ENCODE measurements around the gene CADM2. TPM values are rescaled to one million over a fixed set of nuclear protein-coding genes. Genes with fewer than 3 reads are reported as not detected.

The CADM2 gene
- total and polyA plus RNA-seq, 2 experiments from 2014 or later: 13.3 to 47.5 TPM

GRCh38 chr3:85533586-85533985 lies 574.8 kb downstream of the CADM2 start:
- no peak overlapping the region for H3K4me3 Mint-ChIP-seq
- H3K27me3 ChIP-seq (ENCODE audit: insufficient read depth): no peaks in the 10 kb centered on the region
- peaks cover 5% of the 10 kb centered on the region; the same call in 2 of the 3 replicates for H3K9me3 Mint-ChIP-seq
- no peaks in the 10 kb centered on the region for H3K36me3 ChIP-seq (ENCODE audit: insufficient read depth)
- H3K4me1 Mint-ChIP-seq: peaks cover 26% of the 10 kb centered on the region
- H3K4me3 ChIP-seq: no peak overlapping the region
- H3K27ac Mint-ChIP-seq: no peak overlapping the region
- H3K36me3 Mint-ChIP-seq (ENCODE audit: low read depth): peaks cover 7% of the 10 kb centered on the region; the same call in 2 of the 3 replicates
- DNase-seq (ENCODE audit: low spot score) (no peak), ATAC-seq (no peak)
- no peak overlapping the region for H2AFZ ChIP-seq
- H3K4me1 ChIP-seq (ENCODE audit: insufficient read depth): peaks cover 17% of the 10 kb centered on the region; the same call in 1 of the 2 replicates
- H3K27ac ChIP-seq (ENCODE audit: low read depth): no peak overlapping the region
- H3K4me2 ChIP-seq: no peak overlapping the region
- H3F3A ChIP-seq (replicated peaks; ENCODE audit: low read depth): no peaks in the 10 kb centered on the region
- H3K79me2 ChIP-seq (replicated peaks; ENCODE audit: insufficient read depth): no peaks in the 10 kb centered on the region
- TF ChIP-seq ZNF114 (CRISPR knock-in tag; IDR thresholded peaks at IDR 0.05): no peak
- no peak for TF ChIP-seq POLR2AphosphoS5 (IDR thresholded peaks at IDR 0.05; ENCODE audit: low read depth)
- TF ChIP-seq, protein P1, sequence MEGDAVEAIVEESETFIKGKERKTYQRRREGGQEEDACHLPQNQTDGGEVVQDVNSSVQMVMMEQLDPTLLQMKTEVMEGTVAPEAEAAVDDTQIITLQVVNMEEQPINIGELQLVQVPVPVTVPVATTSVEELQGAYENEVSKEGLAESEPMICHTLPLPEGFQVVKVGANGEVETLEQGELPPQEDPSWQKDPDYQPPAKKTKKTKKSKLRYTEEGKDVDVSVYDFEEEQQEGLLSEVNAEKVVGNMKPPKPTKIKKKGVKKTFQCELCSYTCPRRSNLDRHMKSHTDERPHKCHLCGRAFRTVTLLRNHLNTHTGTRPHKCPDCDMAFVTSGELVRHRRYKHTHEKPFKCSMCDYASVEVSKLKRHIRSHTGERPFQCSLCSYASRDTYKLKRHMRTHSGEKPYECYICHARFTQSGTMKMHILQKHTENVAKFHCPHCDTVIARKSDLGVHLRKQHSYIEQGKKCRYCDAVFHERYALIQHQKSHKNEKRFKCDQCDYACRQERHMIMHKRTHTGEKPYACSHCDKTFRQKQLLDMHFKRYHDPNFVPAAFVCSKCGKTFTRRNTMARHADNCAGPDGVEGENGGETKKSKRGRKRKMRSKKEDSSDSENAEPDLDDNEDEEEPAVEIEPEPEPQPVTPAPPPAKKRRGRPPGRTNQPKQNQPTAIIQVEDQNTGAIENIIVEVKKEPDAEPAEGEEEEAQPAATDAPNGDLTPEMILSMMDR (conservative IDR thresholded peaks at IDR 0.05; ENCODE audit: low read depth in 2 of 2): no peak
- TF ChIP-seq NANOG (IDR thresholded peaks at IDR 0.05; ENCODE audit: borderline replicate concordance): no peak
- TF ChIP-seq ZNF462 (CRISPR knock-in tag; IDR thresholded peaks at IDR 0.05): no peak
- TF ChIP-seq, protein P2, sequence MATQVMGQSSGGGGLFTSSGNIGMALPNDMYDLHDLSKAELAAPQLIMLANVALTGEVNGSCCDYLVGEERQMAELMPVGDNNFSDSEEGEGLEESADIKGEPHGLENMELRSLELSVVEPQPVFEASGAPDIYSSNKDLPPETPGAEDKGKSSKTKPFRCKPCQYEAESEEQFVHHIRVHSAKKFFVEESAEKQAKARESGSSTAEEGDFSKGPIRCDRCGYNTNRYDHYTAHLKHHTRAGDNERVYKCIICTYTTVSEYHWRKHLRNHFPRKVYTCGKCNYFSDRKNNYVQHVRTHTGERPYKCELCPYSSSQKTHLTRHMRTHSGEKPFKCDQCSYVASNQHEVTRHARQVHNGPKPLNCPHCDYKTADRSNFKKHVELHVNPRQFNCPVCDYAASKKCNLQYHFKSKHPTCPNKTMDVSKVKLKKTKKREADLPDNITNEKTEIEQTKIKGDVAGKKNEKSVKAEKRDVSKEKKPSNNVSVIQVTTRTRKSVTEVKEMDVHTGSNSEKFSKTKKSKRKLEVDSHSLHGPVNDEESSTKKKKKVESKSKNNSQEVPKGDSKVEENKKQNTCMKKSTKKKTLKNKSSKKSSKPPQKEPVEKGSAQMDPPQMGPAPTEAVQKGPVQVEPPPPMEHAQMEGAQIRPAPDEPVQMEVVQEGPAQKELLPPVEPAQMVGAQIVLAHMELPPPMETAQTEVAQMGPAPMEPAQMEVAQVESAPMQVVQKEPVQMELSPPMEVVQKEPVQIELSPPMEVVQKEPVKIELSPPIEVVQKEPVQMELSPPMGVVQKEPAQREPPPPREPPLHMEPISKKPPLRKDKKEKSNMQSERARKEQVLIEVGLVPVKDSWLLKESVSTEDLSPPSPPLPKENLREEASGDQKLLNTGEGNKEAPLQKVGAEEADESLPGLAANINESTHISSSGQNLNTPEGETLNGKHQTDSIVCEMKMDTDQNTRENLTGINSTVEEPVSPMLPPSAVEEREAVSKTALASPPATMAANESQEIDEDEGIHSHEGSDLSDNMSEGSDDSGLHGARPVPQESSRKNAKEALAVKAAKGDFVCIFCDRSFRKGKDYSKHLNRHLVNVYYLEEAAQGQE (IDR thresholded peaks at IDR 0.05; ENCODE audit: unreplicated experiment): no peak
- TF ChIP-seq, protein P3, sequence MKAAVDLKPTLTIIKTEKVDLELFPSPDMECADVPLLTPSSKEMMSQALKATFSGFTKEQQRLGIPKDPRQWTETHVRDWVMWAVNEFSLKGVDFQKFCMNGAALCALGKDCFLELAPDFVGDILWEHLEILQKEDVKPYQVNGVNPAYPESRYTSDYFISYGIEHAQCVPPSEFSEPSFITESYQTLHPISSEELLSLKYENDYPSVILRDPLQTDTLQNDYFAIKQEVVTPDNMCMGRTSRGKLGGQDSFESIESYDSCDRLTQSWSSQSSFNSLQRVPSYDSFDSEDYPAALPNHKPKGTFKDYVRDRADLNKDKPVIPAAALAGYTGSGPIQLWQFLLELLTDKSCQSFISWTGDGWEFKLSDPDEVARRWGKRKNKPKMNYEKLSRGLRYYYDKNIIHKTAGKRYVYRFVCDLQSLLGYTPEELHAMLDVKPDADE (IDR thresholded peaks at IDR 0.05): no peak
- no peak for TF ChIP-seq STAT1 (IDR thresholded peaks at IDR 0.05; ENCODE audit: unreplicated experiment)
- TF ChIP-seq ZNF331 (CRISPR knock-in tag; IDR thresholded peaks at IDR 0.05; ENCODE audit: low read depth): no peak
- no peak for TF ChIP-seq EZH2 (IDR thresholded peaks at IDR 0.05; ENCODE audit: low read depth, unreplicated experiment)
- TF ChIP-seq CREB1 (CRISPR knock-in tag; IDR thresholded peaks at IDR 0.05; ENCODE audit: low read depth): no peak
- no peak for TF ChIP-seq EZH2phosphoT487 (IDR thresholded peaks at IDR 0.05; ENCODE audit: unreplicated experiment)
- H3K9me2 ChIP-seq (ENCODE audit: insufficient read depth): no peaks in the 10 kb centered on the region
- H4K20me1 ChIP-seq (replicated peaks; ENCODE audit: insufficient read depth): no peaks in the 10 kb centered on the region
- H3K27me3 Mint-ChIP-seq (ENCODE audit: insufficient read depth, low read depth, poor library complexity): peaks cover 2% of the 10 kb centered on the region
